ENCODE measurements around the gene IFNA14. TPM values are rescaled to one million over a fixed set of nuclear protein-coding genes. Genes with fewer than 3 reads are reported as not detected.
"Not testable (repeated sequence)": the region's sequence is repeated elsewhere in the genome, so short reads cannot be mapped to it uniquely, and the experiment has no call there.

Gene IFNA14
- total RNA-seq, 1 donor from 2014 or later: not detected

DNA sequence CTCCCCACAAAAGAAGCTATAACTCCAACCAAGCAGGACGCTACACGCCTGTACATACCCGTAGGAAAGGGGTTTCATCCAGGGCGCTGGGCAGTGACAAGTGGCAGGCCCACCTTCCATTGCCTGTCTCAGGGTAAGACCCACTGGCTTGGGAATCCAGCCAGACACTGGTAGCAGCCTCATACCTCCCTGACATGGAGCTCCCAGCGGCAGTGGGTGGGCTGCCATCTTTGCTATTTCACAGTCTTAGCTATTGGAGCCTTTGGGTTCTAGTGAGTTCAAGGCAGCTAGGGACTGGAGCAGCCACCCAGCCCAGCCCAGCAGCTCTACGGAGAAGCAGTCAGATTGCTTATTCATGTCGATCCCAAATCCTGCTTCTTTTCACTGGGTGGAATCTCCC is 29.5 kb downstream of the IFNA14 start:
- Histone ChIP-seq H3K9me3 (ENCODE audit: insufficient read depth, low read depth, low read length) (no peaks in the 10 kb centered on the region), H3K4me3 (ENCODE audit: insufficient read depth, low read depth, low read length) (no peak overlapping the region), H3K9ac (ENCODE audit: low read length) (no peak overlapping the region), H3K4me1 (ENCODE audit: insufficient read depth, low read length) (no peaks in the 10 kb centered on the region), H3K27ac (ENCODE audit: low read depth, low read length) (no peak overlapping the region), H3K36me3 (ENCODE audit: insufficient read depth, low read length) (no peaks in the 10 kb centered on the region), H2AFZ (ENCODE audit: low read depth, low read length) (no peak overlapping the region), H4K20me1 (ENCODE audit: insufficient read depth, low read length) (no peaks in the 10 kb centered on the region), H3K27me3 (ENCODE audit: insufficient read depth, low read length) (no peaks in the 10 kb centered on the region), H3K79me2 (ENCODE audit: insufficient read depth, low read length) (no peaks in the 10 kb centered on the region), H3K4me2 (ENCODE audit: low read length) (no peak overlapping the region)
- DNase-seq (ENCODE audit: low read depth): no peak
- H3K27ac Mint-ChIP-seq (ENCODE audit: unreplicated experiment): no peak overlapping the region
- no peaks in the 10 kb centered on the region for H3K9me3 Mint-ChIP-seq (ENCODE audit: unreplicated experiment)
- H3K4me3 Mint-ChIP-seq (ENCODE audit: unreplicated experiment): no peak overlapping the region
- no peaks in the 10 kb centered on the region for H3K36me3 Mint-ChIP-seq (ENCODE audit: low read depth, unreplicated experiment)
- no peak for FAIRE-seq
- H3K4me1 Mint-ChIP-seq (ENCODE audit: low read depth, unreplicated experiment): peaks cover 2% of the 10 kb centered on the region
- no peak for TF ChIP-seq EZH2 (IDR thresholded peaks at IDR 0.05; ENCODE audit: insufficient read depth, low read length)
- TF ChIP-seq, protein P1, sequence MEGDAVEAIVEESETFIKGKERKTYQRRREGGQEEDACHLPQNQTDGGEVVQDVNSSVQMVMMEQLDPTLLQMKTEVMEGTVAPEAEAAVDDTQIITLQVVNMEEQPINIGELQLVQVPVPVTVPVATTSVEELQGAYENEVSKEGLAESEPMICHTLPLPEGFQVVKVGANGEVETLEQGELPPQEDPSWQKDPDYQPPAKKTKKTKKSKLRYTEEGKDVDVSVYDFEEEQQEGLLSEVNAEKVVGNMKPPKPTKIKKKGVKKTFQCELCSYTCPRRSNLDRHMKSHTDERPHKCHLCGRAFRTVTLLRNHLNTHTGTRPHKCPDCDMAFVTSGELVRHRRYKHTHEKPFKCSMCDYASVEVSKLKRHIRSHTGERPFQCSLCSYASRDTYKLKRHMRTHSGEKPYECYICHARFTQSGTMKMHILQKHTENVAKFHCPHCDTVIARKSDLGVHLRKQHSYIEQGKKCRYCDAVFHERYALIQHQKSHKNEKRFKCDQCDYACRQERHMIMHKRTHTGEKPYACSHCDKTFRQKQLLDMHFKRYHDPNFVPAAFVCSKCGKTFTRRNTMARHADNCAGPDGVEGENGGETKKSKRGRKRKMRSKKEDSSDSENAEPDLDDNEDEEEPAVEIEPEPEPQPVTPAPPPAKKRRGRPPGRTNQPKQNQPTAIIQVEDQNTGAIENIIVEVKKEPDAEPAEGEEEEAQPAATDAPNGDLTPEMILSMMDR (IDR thresholded peaks at IDR 0.05; ENCODE audit: insufficient read depth, low read depth, low read length): no peak
- H3K27me3 Mint-ChIP-seq (ENCODE audit: low read depth, unreplicated experiment): peaks cover 13% of the 10 kb centered on the region

DNA sequence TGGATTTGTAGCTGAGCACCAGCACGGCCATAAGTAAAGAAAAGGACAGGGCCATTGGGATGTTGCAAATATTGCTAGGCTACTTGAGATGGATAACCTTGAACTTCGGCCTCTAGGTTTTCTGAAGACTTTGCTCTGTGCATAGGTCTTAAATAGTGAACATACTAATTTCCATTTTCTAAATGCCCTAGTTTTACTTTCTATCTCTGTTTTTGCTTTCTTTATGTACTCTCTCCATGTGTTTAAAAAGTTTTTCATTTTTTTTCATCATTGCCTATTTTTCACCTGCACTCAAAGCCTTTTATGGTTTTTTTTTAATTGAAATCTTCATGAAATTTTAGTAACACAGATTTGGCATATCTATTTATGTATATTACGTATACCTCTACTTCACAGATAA is 32.8 kb downstream of the IFNA14 start, which contains the start of gene IFNA10:
TSS of gene IFNA10 (minus strand) at position 101 of the 400 bp plus-strand sequence. CDS start at position 55, 46 bp downstream.
- H3K4me1 Mint-ChIP-seq (ENCODE audit: low read depth, unreplicated experiment); FAIRE-seq: not testable (repeated sequence)

DNA sequence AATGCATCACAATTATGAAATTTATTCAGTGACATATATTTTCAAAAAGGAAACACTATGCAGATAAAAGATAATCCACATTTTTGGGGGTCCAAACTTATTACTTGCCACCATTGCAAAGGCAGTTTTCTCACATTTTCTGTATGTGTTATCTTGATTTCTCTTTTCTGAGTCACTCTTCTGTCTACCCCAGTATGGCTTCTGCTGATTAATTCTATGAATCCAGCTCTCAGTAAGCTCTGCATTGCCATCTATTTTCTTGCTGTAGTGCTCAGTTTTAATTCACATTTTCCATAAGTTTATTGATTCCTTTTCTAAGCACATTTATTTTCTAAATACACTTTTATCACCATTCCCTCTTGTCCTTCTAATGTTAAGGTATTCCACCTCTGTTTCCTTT is 34.6 kb downstream of the IFNA14 start:
- Mint-ChIP-seq H3K4me3 (ENCODE audit: unreplicated experiment) (no peak overlapping the region), H3K36me3 (ENCODE audit: low read depth, unreplicated experiment) (no peaks in the 10 kb centered on the region), H3K9me3 (ENCODE audit: unreplicated experiment) (peaks cover 2% of the 10 kb centered on the region), H3K27ac (ENCODE audit: unreplicated experiment) (no peak overlapping the region), H3K27me3 (ENCODE audit: low read depth, unreplicated experiment) (peaks cover 3% of the 10 kb centered on the region), H3K4me1 (ENCODE audit: low read depth, unreplicated experiment) (peaks cover 3% of the 10 kb centered on the region)
- H3K9ac ChIP-seq (ENCODE audit: low read length): no peak overlapping the region
- no peaks in the 10 kb centered on the region for H4K20me1 ChIP-seq (ENCODE audit: insufficient read depth, low read length)
- H3K79me2 ChIP-seq (ENCODE audit: insufficient read depth, low read length): no peaks in the 10 kb centered on the region
- H2AFZ ChIP-seq (ENCODE audit: low read depth, low read length): no peak overlapping the region
- no peak overlapping the region for H3K27ac ChIP-seq (ENCODE audit: low read depth, low read length)
- H3K4me3 ChIP-seq (ENCODE audit: insufficient read depth, low read depth, low read length): no peak overlapping the region
- no peaks in the 10 kb centered on the region for H3K4me1 ChIP-seq (ENCODE audit: insufficient read depth, low read length)
- no peaks in the 10 kb centered on the region for H3K27me3 ChIP-seq (ENCODE audit: insufficient read depth, low read length)
- TF ChIP-seq EZH2 (IDR thresholded peaks at IDR 0.05; ENCODE audit: insufficient read depth, low read length): no peak
- TF ChIP-seq, protein P1 (IDR thresholded peaks at IDR 0.05; ENCODE audit: insufficient read depth, low read depth, low read length): no peak
- no peaks in the 10 kb centered on the region for H3K36me3 ChIP-seq (ENCODE audit: insufficient read depth, low read length)
- no peak overlapping the region for H3K4me2 ChIP-seq (ENCODE audit: low read length)
- DNase-seq (ENCODE audit: low read depth): no peak
- FAIRE-seq: no peak
- H3K9me3 ChIP-seq (ENCODE audit: insufficient read depth, low read depth, low read length): no peaks in the 10 kb centered on the region

More for the DNA sequence above, 32.8 kb downstream of the IFNA14 start, which contains the start of gene IFNA10:
- peaks cover 10% of the 10 kb centered on the region for H3K27me3 Mint-ChIP-seq (ENCODE audit: low read depth, unreplicated experiment)
- not testable (repeated sequence) for H3K27ac Mint-ChIP-seq (ENCODE audit: unreplicated experiment); H3K79me2 ChIP-seq (ENCODE audit: insufficient read depth, low read length); H4K20me1 ChIP-seq (ENCODE audit: insufficient read depth, low read length); H3K9me3 ChIP-seq (ENCODE audit: insufficient read depth, low read depth, low read length); H3K9ac ChIP-seq (ENCODE audit: low read length); H3K4me3 Mint-ChIP-seq (ENCODE audit: unreplicated experiment); H3K9me3 Mint-ChIP-seq (ENCODE audit: unreplicated experiment); H3K27ac ChIP-seq (ENCODE audit: low read depth, low read length); DNase-seq (ENCODE audit: low read depth); H3K27me3 ChIP-seq (ENCODE audit: insufficient read depth, low read length); H3K36me3 Mint-ChIP-seq (ENCODE audit: low read depth, unreplicated experiment); H3K4me1 ChIP-seq (ENCODE audit: insufficient read depth, low read length); H3K4me3 ChIP-seq (ENCODE audit: insufficient read depth, low read depth, low read length); H3K4me2 ChIP-seq (ENCODE audit: low read length); H3K36me3 ChIP-seq (ENCODE audit: insufficient read depth, low read length); H2AFZ ChIP-seq (ENCODE audit: low read depth, low read length)

DNA sequence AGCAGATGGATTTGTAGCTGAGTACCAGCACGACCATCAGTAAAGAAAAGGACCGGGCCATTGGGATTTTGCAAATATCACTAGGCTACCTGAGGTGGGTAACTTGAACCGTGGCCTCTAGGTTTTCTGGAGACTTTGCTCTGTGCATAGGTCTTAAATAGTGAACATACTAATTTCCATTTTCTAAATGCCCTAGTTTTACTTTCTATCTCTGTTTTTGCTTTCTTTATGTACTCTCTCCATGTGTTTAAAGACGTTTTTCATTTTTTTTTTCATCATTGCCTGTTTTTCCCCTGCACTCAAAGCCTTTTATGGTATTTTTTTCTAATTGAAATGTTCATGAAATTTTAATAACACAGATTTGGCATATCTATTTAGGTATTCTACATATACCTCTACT is 37.7 kb downstream of the IFNA14 start, which contains the start of gene IFNA7:
TSS of gene IFNA7 (minus strand) at position 101 of the 400 bp plus-strand sequence. CDS start at position 61, 40 bp downstream.
- H3K4me2 ChIP-seq (ENCODE audit: low read length); H3K4me3 ChIP-seq (ENCODE audit: insufficient read depth, low read depth, low read length); H3K27ac ChIP-seq (ENCODE audit: low read depth, low read length); H3K4me3 Mint-ChIP-seq (ENCODE audit: unreplicated experiment); H3K9ac ChIP-seq (ENCODE audit: low read length); H3K4me1 Mint-ChIP-seq (ENCODE audit: low read depth, unreplicated experiment); H3K79me2 ChIP-seq (ENCODE audit: insufficient read depth, low read length); H3K9me3 ChIP-seq (ENCODE audit: insufficient read depth, low read depth, low read length); H3K27me3 Mint-ChIP-seq (ENCODE audit: low read depth, unreplicated experiment); H3K36me3 ChIP-seq (ENCODE audit: insufficient read depth, low read length); H3K9me3 Mint-ChIP-seq (ENCODE audit: unreplicated experiment); FAIRE-seq; H3K4me1 ChIP-seq (ENCODE audit: insufficient read depth, low read length); H4K20me1 ChIP-seq (ENCODE audit: insufficient read depth, low read length); DNase-seq (ENCODE audit: low read depth); H3K27me3 ChIP-seq (ENCODE audit: insufficient read depth, low read length); H2AFZ ChIP-seq (ENCODE audit: low read depth, low read length); H3K27ac Mint-ChIP-seq (ENCODE audit: unreplicated experiment); H3K36me3 Mint-ChIP-seq (ENCODE audit: low read depth, unreplicated experiment): not testable (repeated sequence)
